HG03139 (cell line): ENCODE measurements around the gene CAPS.
"Not testable (repeated sequence)": the region's sequence is repeated elsewhere in the genome, so short reads cannot be mapped to it uniquely, and the experiment has no call there.

Experiments
- ATAC-seq: cut with Tn5 transposase; IDR thresholded peaks from one replicate; pipeline ENCODE4 v1.9.1; 2021; ENCODE audit not compliant: unreplicated experiment

CAPS gene

GRCh38 chr19:5913739-5914357, at the start of gene CAPS:
TSS of gene CAPS (plus strand) at chr19:5914254. CDS start at chr19:5914407, 153 bp downstream.
- no peak for ATAC-seq

- no peak for ATAC-seq
These were observed 49.1 kb upstream of the CAPS start for GRCh38 chr19:5864725-5865486.

- no peak for ATAC-seq
These were observed 48.3 kb upstream of the CAPS start for GRCh38 chr19:5865772-5866171.

GRCh38 chr19:5867201-5868136, 46.6 kb upstream of the CAPS start:
- ATAC-seq, result no peak

- no peak for ATAC-seq
These were observed 43.1 kb upstream of the CAPS start for GRCh38 chr19:5870986-5871394.

- no peak for ATAC-seq
These were observed 40.3 kb upstream of the CAPS start for GRCh38 chr19:5873617-5874199.

GRCh38 chr19:5874496-5874895, 39.6 kb upstream of the CAPS start:
- not testable (repeated sequence) for ATAC-seq

- ATAC-seq, result no peak
These were observed 36.6 kb upstream of the CAPS start for GRCh38 chr19:5877427-5877826.

GRCh38 chr19:5877882-5878281, 36.2 kb upstream of the CAPS start:
- no peak for ATAC-seq

- ATAC-seq, result no peak
These were observed 33.9 kb upstream of the CAPS start for GRCh38 chr19:5880196-5880595.

- ATAC-seq, result no peak
These were observed 33.4 kb upstream of the CAPS start for GRCh38 chr19:5880604-5881078.

GRCh38 chr19:5881543-5882299, 32.3 kb upstream of the CAPS start:
- no peak for ATAC-seq

GRCh38 chr19:5882421-5882968, 31.6 kb upstream of the CAPS start:
- no peak for ATAC-seq

- not testable (repeated sequence) for ATAC-seq
These were observed 30.7 kb upstream of the CAPS start for GRCh38 chr19:5883157-5883873.

GRCh38 chr19:5884065-5884811, 29.8 kb upstream of the CAPS start:
- ATAC-seq, result not testable (repeated sequence)

- no peak for ATAC-seq
These were observed 24.6 kb upstream of the CAPS start for GRCh38 chr19:5889288-5889971.

- no peak for ATAC-seq
These were observed 24.0 kb upstream of the CAPS start for GRCh38 chr19:5890099-5890498.

GRCh38 chr19:5891572-5891937, 22.5 kb upstream of the CAPS start:
- ATAC-seq, result no peak
